Tibial nerve (tissue), 4 donors: ENCODE data around the gene CHRNA9. TPM values are rescaled to one million over a fixed set of nuclear protein-coding genes. Genes with fewer than 3 reads are reported as not detected.

Experiments used
- DNase-seq, 2 donors: peaks; one replicate each; pipeline ENCODE4 v3.0.0-alpha.2; 2019; ENCODE audit warnings: low spot score in 2 of 2
- H3K27ac ChIP-seq, 4 donors: fragments of 200-600 bp; sonication (generic) in 3 of 4; one replicate each; pipeline ENCODE4 v1.5.1; 2017 to 2019; ENCODE audit warnings: mild to moderate bottlenecking in 1 of 4
- H3K27me3 ChIP-seq, 2 donors: fragments of 200-600 bp; sonication (generic) in 1 of 2; one replicate each; pipeline versions ENCODE4 v1.5.1 to v1.6.0; 2017 to 2019
- H3K36me3 ChIP-seq, 3 donors: fragments of 200-600 bp; sonication (generic); one replicate each; pipeline ENCODE4 v1.5.1; 2018 to 2019
- H3K4me1 ChIP-seq, 4 donors: fragments of 200-600 bp; sonication (generic) in 3 of 4; one replicate each; pipeline ENCODE4 v1.5.1; 2017 to 2019
- H3K4me3 ChIP-seq, 4 donors: fragments of 200-600 bp; sonication (generic) in 3 of 4; one replicate each; pipeline ENCODE4 v1.5.1; 2017 to 2019; ENCODE audit warnings: mild to moderate bottlenecking in 1 of 4, moderate library complexity in 1 of 4
- H3K9me3 ChIP-seq, 4 donors: fragments of 200-600 bp; sonication (generic) in 3 of 4; one replicate each; pipeline ENCODE4 v1.5.1; 2017 to 2019
- EP300 ChIP-seq, 2 donors: sonication (generic); formaldehyde crosslinking; IDR thresholded peaks; one replicate each; pipeline ENCODE4 v1.6.1; 2017; ENCODE audit warnings: antibody characterized with exemption in 2 of 2, mild to moderate bottlenecking in 1 of 2
- POLR2A ChIP-seq, 2 donors: fragments of 450-650 bp; IDR thresholded peaks; one replicate each; pipeline ENCODE4 v1.6.1; 2017; ENCODE audit warnings: antibody characterized with exemption in 2 of 2, mild to moderate bottlenecking in 2 of 2, moderate library complexity in 2 of 2
- WGBS, 2 donors: methylation state at CpG; one replicate each; pipeline ENCODE4 v1.1.5; 2018; 5-methylcytosine and 5-hydroxymethylcytosine counted together
- total RNA-seq, 4 donors: library from RNA; depleted of rRNA; stranded (reverse); fragments of >200 nt; gene quantifications; one replicate each; pipeline ENCODE4 v1.1.0, GENCODE V29; 2016
- TF ChIP-seq, protein P1 (sequence below), 5 experiments: fragments of 200-600 bp in 3 of 5; fragments of 450-650 bp in 2 of 5; sonication (generic) in 3 of 5; IDR thresholded peaks; one replicate each; pipeline ENCODE4 v1.5.1; 2016 to 2019; ENCODE audit warnings: antibody characterized with exemption in 5 of 5, mild to moderate bottlenecking in 3 of 5, moderate library complexity in 2 of 5

Gene CHRNA9
- total RNA-seq, 4 donors from 2014 or later: not detected

DNA sequence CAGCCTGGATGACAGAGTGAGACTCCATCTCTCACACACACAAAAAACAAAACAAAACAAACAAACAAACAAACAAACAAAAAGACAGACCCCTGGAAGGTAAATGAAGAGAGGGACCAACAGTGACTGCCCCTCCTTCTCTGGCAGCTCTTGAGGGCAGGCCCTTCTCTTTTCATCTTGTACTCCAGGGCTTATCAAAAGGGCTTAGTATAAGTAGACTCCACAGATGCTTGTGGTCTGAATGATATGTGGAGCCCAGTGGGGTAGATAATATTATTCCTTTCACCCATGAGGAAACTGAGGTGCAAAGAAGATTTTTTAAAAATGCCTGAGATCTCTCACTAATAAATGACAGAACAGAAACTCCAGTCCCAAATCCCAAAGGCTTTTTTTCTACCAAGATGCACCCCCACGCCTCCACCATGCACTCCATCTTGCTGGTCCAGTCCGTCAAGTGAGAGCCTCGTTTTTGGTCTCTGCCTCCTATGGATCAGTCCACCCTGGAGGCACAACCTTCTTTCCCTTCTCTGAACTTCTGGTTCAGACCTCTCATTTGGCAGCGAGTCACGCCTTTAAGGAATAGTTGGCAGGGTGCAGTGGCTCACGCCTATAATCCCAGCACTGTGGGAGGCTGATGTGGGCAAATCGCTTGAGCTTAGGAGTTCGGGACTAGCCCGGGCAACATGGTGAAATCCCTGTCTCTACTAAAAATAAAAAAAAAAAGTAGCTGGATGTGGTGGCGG is 17.0 kb upstream of the CHRNA9 start:
- Histone ChIP-seq H3K4me1 (peaks cover 0 to 15% (median 12%) of the 10 kb centered on the region in 4 donors), H3K27ac (no peak overlapping the region), H3K36me3 (no peaks in the 10 kb centered on the region), H3K9me3 (no peaks in the 10 kb centered on the region), H3K27me3 (no peaks in the 10 kb centered on the region), H3K4me3 (no peak overlapping the region)
- TF ChIP-seq, protein P1, sequence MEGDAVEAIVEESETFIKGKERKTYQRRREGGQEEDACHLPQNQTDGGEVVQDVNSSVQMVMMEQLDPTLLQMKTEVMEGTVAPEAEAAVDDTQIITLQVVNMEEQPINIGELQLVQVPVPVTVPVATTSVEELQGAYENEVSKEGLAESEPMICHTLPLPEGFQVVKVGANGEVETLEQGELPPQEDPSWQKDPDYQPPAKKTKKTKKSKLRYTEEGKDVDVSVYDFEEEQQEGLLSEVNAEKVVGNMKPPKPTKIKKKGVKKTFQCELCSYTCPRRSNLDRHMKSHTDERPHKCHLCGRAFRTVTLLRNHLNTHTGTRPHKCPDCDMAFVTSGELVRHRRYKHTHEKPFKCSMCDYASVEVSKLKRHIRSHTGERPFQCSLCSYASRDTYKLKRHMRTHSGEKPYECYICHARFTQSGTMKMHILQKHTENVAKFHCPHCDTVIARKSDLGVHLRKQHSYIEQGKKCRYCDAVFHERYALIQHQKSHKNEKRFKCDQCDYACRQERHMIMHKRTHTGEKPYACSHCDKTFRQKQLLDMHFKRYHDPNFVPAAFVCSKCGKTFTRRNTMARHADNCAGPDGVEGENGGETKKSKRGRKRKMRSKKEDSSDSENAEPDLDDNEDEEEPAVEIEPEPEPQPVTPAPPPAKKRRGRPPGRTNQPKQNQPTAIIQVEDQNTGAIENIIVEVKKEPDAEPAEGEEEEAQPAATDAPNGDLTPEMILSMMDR (IDR thresholded peaks at IDR 0.05): no peak
- TF ChIP-seq POLR2A (IDR thresholded peaks at IDR 0.05) (no peak), EP300 (IDR thresholded peaks at IDR 0.05) (no peak)
- DNase-seq: no peak
- 85 to 86% methylated on average over 10 of the region's 10 CpGs for WGBS, 2 donors

DNA sequence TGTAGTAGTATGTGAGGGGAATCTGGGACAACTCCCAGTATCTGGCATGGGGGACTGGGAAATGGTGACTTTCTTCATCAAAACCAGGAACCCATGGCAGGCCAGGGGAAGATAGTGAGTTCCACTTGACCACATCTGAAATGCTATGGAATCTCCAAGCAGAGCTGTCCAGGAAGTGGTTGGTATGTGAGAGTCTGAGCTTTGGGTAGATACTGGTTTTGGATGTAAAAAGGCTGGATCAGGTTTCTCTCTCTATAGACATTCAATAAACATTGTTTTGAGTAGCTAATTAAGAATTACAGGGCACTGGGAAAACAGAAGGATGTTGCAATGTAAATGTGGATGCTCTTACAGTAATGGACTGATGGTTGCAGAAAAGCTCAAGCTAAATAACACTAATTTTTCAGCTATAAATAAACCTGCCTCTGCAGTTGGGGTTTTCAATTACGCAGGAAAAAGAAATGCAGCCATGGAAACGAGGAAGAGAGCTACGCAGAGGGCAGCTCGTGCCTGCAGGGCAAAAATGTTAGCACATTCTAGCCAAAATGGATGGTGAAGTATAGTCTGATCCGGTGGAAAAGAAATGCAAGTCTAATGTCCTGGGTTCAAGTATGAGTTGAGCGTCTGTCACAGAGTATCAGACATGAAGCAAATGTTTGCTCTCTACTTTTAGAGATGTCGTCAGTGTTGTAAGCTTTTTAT is 13.4 kb upstream of the CHRNA9 start:
- no peak overlapping the region for H3K27ac ChIP-seq
- peaks cover 0 to 7% (median 4%) of the 10 kb centered on the region in 4 donors for H3K4me1 ChIP-seq
- DNase-seq: no peak
- H3K36me3 ChIP-seq: no peaks in the 10 kb centered on the region
- H3K9me3 ChIP-seq: no peaks in the 10 kb centered on the region
- no peaks in the 10 kb centered on the region for H3K27me3 ChIP-seq
- no peak overlapping the region for H3K4me3 ChIP-seq
- 42 to 46% methylated on average over 7 of the region's 7 CpGs for WGBS, 2 donors
- TF ChIP-seq, protein P1 (IDR thresholded peaks at IDR 0.05): no peak
- no peak for TF ChIP-seq EP300 (IDR thresholded peaks at IDR 0.05)
- TF ChIP-seq POLR2A (IDR thresholded peaks at IDR 0.05): no peak

DNA sequence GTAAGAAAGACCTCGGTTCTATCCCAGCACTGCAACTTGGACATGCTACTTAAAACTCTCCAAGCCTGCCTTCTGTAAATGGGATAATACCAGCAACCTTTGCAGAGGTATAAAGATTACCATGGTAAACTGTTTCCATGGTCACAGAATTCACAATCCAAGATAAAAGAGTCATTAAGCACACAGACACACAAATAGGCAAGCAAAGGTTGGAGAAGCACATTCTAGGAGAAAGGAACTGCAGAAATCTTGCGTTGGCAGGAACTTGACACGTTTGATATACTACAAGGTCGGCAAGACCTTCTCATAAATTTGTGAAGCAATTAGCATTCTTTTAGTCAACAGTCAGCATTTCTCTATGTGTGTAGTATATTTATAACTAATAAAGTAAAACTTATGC is 12.3 kb upstream of the CHRNA9 start:
- Histone ChIP-seq H3K27ac (no peak overlapping the region), H3K9me3 (no peaks in the 10 kb centered on the region), H3K4me1 (no peaks in the 10 kb centered on the region), H3K36me3 (no peaks in the 10 kb centered on the region), H3K27me3 (no peaks in the 10 kb centered on the region), H3K4me3 (no peak overlapping the region)
- DNase-seq: no peak
- TF ChIP-seq EP300 (IDR thresholded peaks at IDR 0.05) (no peak), POLR2A (IDR thresholded peaks at IDR 0.05) (no peak)
- TF ChIP-seq, protein P1 (IDR thresholded peaks at IDR 0.05): no peak
- WGBS, 2 donors: 42 to 49% methylated on average over 4 of the region's 4 CpGs

DNA sequence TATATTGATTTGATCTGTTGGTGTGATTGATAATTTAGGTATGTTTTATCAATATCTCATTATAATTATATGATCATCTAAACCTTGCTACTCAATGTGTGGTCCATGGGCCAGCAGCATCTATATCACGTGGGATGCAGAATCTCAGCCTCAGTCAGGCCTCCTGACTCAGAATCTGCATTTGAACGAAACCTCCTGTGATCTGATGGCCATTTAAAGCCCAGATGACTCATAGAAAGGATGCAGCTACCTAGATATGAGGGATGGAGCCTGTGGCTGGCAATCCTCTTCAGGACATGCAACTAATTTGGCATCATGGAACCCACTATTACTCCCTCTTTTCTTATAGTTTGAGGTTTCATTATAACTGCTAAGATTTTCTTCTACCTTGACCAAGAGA is 11.3 kb upstream of the CHRNA9 start:
- Histone ChIP-seq H3K4me3 (no peak overlapping the region), H3K27ac (no peak overlapping the region), H3K9me3 (no peaks in the 10 kb centered on the region), H3K27me3 (no peaks in the 10 kb centered on the region), H3K4me1 (no peaks in the 10 kb centered on the region), H3K36me3 (no peaks in the 10 kb centered on the region)
- WGBS, 2 donors: 84 to 98% methylated on average over 2 of the region's 2 CpGs
- TF ChIP-seq, protein P1 (IDR thresholded peaks at IDR 0.05): no peak
- TF ChIP-seq EP300 (IDR thresholded peaks at IDR 0.05) (no peak), POLR2A (IDR thresholded peaks at IDR 0.05) (no peak)
- DNase-seq: no peak

DNA sequence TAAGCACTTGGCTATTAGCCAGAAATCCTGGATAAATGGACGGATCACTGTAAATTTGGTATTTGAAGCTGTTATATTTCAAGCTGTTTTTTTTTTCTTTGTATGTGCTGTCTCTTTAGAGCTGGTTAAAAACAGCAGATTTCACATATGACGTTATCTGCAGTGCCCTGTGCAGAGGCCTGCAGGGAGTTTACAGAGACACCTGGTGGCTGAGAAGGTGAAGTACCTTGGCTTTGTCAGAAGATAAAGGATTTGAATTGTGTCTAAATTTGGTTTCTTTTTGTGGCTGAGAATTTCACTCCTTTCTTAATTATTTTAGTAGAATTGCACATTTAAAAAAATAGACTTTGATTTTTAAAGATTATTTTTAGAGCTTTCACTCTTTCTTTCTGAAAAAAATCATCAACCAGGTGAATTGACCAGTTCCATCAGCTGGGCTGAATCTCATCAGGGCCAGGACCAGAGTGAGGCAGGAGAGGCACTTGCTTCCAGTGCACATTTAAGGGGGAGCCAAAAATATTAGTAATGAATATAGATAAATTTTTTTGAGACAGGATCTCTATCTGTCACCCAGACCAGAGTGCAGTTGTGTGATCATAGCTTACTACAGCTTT is 9.6 kb upstream of the CHRNA9 start:
- no peak for TF ChIP-seq EP300 (IDR thresholded peaks at IDR 0.05)
- no peak for TF ChIP-seq POLR2A (IDR thresholded peaks at IDR 0.05)
- TF ChIP-seq, protein P1 (IDR thresholded peaks at IDR 0.05): peak in 4 of 5 experiments; percentile 31 to 75 (median 44)
- Histone ChIP-seq H3K27me3 (no peaks in the 10 kb centered on the region), H3K9me3 (no peaks in the 10 kb centered on the region), H3K27ac (no peak overlapping the region), H3K36me3 (no peaks in the 10 kb centered on the region), H3K4me3 (no peak overlapping the region), H3K4me1 (no peaks in the 10 kb centered on the region)
- DNase-seq: no peak
- WGBS, 2 donors: 17 to 22% methylated on average over 2 of the region's 2 CpGs
